Keratinocyte (primary cell): ENCODE results near the gene CYP2S1. TPM values are rescaled to one million over a fixed set of nuclear protein-coding genes. Genes with fewer than 3 reads are reported as not detected.
"Not testable (repeated sequence)": the region's sequence is repeated elsewhere in the genome, so short reads cannot be mapped to it uniquely, and the experiment has no call there.

Experiments used
- DNase-seq: peaks from one replicate; pipeline ENCODE4 v3.0.0-alpha.2; 2011; ENCODE audit warnings: low read depth, missing footprints, low spot score
- FAIRE-seq: peaks from 2 replicates; lab custom pipeline; 2011; peaks lifted over from hg19 to GRCh38; lab: Jason Lieb, UNC
- H2AFZ ChIP-seq: 2 replicates; pipeline ENCODE4 v1.6.0; 2012; ENCODE audit warnings: low read length, control low read depth, inconsistent platforms; ENCODE audit not compliant: control insufficient read depth
- H3K27ac ChIP-seq: 2 replicates; pipeline ENCODE4 v1.5.1; 2011; ENCODE audit warnings: low read length; ENCODE audit not compliant: control insufficient read depth, insufficient read depth
- H3K27me3 ChIP-seq: 3 replicates; pipeline ENCODE4 v1.6.0; 2011; ENCODE audit warnings: low read length; ENCODE audit not compliant: control insufficient read depth, insufficient read depth; ENCODE audit errors: extremely low read depth
- H3K36me3 ChIP-seq, 2 experiments: 2 replicates in 1 of 2; 3 replicates in 1 of 2; pipeline ENCODE4 v1.5.1; 2011; ENCODE audit warnings: low read length in 2 of 2, mild to moderate bottlenecking in 1 of 2; ENCODE audit not compliant: control insufficient read depth in 2 of 2, insufficient read depth in 2 of 2; ENCODE audit errors: extremely low read depth in 1 of 2
- H3K4me1 ChIP-seq: 3 replicates; pipeline ENCODE4 v1.5.1; 2011; ENCODE audit warnings: low read length; ENCODE audit not compliant: control insufficient read depth, insufficient read depth; ENCODE audit errors: extremely low read depth
- H3K4me2 ChIP-seq: 3 replicates; pipeline ENCODE4 v1.6.0; 2011; ENCODE audit warnings: low read depth, low read length; ENCODE audit not compliant: control insufficient read depth, insufficient read depth; ENCODE audit errors: extremely low read depth
- H3K4me3 ChIP-seq, 3 experiments: fragments of 200-600 bp in 1 of 3; sonication (generic) in 1 of 3; 2 replicates in 2 of 3; 3 replicates in 1 of 3; pipeline ENCODE4 v1.5.1; 2011 to 2016; ENCODE audit warnings: low read length in 3 of 3, mild to moderate bottlenecking in 3 of 3, control low read depth in 2 of 3, inconsistent platforms in 1 of 3, low read depth in 1 of 3, mixed read lengths in 1 of 3, mixed run types in 1 of 3, moderate library complexity in 1 of 3; ENCODE audit not compliant: control insufficient read depth in 2 of 3, insufficient read depth in 2 of 3; ENCODE audit errors: extremely low read depth in 1 of 3
- H3K79me2 ChIP-seq: 2 replicates; pipeline ENCODE4 v1.6.0; 2012; ENCODE audit warnings: low read length; ENCODE audit not compliant: control insufficient read depth, insufficient read depth
- H3K9ac ChIP-seq: 3 replicates; pipeline ENCODE4 v1.6.0; 2011; ENCODE audit warnings: low read length; ENCODE audit not compliant: control insufficient read depth, insufficient read depth; ENCODE audit errors: extremely low read depth
- H3K9me1 ChIP-seq: 3 replicates; pipeline ENCODE4 v1.6.0; 2011; ENCODE audit warnings: low read length; ENCODE audit not compliant: control insufficient read depth, insufficient read depth; ENCODE audit errors: extremely low read depth
- H3K9me3 ChIP-seq: 2 replicates; pipeline ENCODE4 v1.5.1; 2012; ENCODE audit warnings: low read depth, low read length; ENCODE audit not compliant: control insufficient read depth
- H4K20me1 ChIP-seq: 3 replicates; pipeline ENCODE4 v1.6.0; 2011; ENCODE audit warnings: low read length; ENCODE audit not compliant: control insufficient read depth, insufficient read depth; ENCODE audit errors: extremely low read depth
- EZH2 ChIP-seq: IDR thresholded peaks from one replicate; pipeline ENCODE4 v1.6.1; 2012; ENCODE audit warnings: inconsistent platforms, mild to moderate bottlenecking, low read length, moderate library complexity
- dilution Hi-C: fragments of 300-500 bp; cut with MboI; formaldehyde crosslinking; loops from one replicate; pipeline ENCODE4 v1.7.0; 2020; ENCODE audit warnings: low sequenced_read_pairs; ENCODE audit not compliant: extremely low pct_ligation_motif_present
- polyA plus RNA-seq, 5 experiments: library from polyadenylated mRNA; depleted of rRNA in 3 of 5; stranded (reverse) in 3 of 5; stranded (forward) in 1 of 5; unstranded in 1 of 5; fragments of >200 nt; gene quantifications; 1 replicate in 1 of 5; 2 replicates in 3 of 5; 3 replicates in 1 of 5; pipeline versions ENCODE4 v1.2.1 to v1.2.3, GENCODE V29; 2011 to 2012; ENCODE audit warnings: missing spikeins in 2 of 5, low read depth in 1 of 5, low replicate concordance in 1 of 5
- TF ChIP-seq, protein P1 (sequence below), 3 experiments: IDR thresholded peaks in 1 of 3; conservative IDR thresholded peaks in 1 of 3; optimal IDR thresholded peaks in 1 of 3; 2 replicates in 2 of 3; 3 replicates in 1 of 3; pipeline versions ENCODE3 to v1.5.1; 2011; ENCODE audit warnings: low read length in 3 of 3, mild to moderate bottlenecking in 3 of 3, moderate library complexity in 2 of 3, control low read depth in 1 of 3, inconsistent platforms in 1 of 3; ENCODE audit not compliant: insufficient read depth in 2 of 3; ENCODE audit errors: extremely low read depth in 1 of 3

CYP2S1 gene
- polyA plus RNA-seq, 1 donor (not counting 4 experiments of a cell fraction or from before 2014, with no cell fraction given), result 4.9 TPM

DNA sequence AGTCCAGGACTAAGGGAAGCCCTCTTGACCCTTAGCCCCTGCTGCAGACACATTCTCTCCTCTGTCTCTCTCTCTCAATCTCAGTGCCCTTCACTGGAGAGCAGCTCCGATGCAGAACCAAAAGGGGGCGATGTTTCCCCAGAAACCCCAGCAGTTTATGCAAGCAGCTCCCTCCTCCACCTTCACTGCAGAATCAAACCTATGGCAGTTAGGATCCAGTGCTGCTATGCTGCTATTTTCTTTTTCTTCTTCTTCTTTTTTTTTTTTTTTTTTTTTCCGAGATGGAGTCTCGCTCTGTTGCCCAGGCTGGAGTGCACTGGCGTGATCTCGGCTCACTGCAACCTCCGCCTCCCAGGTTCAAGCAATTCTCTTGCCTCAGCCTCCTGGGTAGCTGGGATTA, 11.3 kb downstream of the CYP2S1 start:
- H3K27ac ChIP-seq, DNase-seq, H3K9ac ChIP-seq, H2AFZ ChIP-seq, dilution Hi-C loops, H3K79me2 ChIP-seq, H3K9me3 ChIP-seq, H4K20me1 ChIP-seq, H3K4me1 ChIP-seq, H3K27me3 ChIP-seq, H3K4me2 ChIP-seq, H3K9me1 ChIP-seq, H3K4me3 ChIP-seq: not testable (repeated sequence)
- TF ChIP-seq, protein P1, sequence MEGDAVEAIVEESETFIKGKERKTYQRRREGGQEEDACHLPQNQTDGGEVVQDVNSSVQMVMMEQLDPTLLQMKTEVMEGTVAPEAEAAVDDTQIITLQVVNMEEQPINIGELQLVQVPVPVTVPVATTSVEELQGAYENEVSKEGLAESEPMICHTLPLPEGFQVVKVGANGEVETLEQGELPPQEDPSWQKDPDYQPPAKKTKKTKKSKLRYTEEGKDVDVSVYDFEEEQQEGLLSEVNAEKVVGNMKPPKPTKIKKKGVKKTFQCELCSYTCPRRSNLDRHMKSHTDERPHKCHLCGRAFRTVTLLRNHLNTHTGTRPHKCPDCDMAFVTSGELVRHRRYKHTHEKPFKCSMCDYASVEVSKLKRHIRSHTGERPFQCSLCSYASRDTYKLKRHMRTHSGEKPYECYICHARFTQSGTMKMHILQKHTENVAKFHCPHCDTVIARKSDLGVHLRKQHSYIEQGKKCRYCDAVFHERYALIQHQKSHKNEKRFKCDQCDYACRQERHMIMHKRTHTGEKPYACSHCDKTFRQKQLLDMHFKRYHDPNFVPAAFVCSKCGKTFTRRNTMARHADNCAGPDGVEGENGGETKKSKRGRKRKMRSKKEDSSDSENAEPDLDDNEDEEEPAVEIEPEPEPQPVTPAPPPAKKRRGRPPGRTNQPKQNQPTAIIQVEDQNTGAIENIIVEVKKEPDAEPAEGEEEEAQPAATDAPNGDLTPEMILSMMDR (optimal IDR thresholded peaks at IDR 0.05 in 1 of 3, IDR thresholded peaks at IDR 0.05 in 1 of 3, conservative IDR thresholded peaks at IDR 0.05 in 1 of 3; ENCODE audit: extremely low read depth in 1 of 3, insufficient read depth in 2 of 3, low read length in 3 of 3), result peak; percentile 82 to 98 (median 94)
- H3K36me3 ChIP-seq, result peaks cover 12 to 16% of the 10 kb centered on the region in 2 experiments
- FAIRE-seq, result peak; percentile 84

DNA sequence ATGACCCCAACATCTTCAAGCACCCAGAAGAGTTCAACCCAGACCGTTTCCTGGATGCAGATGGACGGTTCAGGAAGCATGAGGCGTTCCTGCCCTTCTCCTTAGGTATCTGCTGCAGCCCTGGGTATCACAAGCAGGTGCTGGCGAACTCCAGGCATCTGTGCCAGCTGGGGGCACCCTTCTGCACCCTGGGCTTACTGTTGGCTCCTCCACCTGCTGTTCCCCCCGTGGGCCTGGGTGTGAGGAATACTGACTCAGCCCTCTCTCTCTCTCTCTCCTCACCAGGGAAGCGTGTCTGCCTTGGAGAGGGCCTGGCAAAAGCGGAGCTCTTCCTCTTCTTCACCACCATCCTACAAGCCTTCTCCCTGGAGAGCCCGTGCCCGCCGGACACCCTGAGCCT, 13.0 kb downstream of the CYP2S1 start:
- DNase-seq, result no peak
- H2AFZ ChIP-seq, result no peak overlapping the region
- H3K4me3 ChIP-seq, result no peak overlapping the region
- no peak for FAIRE-seq
- no peak overlapping the region for H3K9ac ChIP-seq
- dilution Hi-C loops, result no loop called here
- H4K20me1 ChIP-seq, result no peaks in the 10 kb centered on the region
- H3K36me3 ChIP-seq, result peaks cover 12 to 16% of the 10 kb centered on the region in 2 experiments
- H3K27ac ChIP-seq, result no peak overlapping the region
- no peaks in the 10 kb centered on the region for H3K9me3 ChIP-seq
- H3K79me2 ChIP-seq, result no peaks in the 10 kb centered on the region
- H3K4me2 ChIP-seq, result no peak overlapping the region
- no peaks in the 10 kb centered on the region for H3K4me1 ChIP-seq
- TF ChIP-seq, protein P1 (optimal IDR thresholded peaks at IDR 0.05 in 1 of 3, IDR thresholded peaks at IDR 0.05 in 1 of 3, conservative IDR thresholded peaks at IDR 0.05 in 1 of 3; ENCODE audit: extremely low read depth in 1 of 3, insufficient read depth in 2 of 3, low read length in 3 of 3), result peak in 1 of 3 experiments; percentile 40
- no peak for TF ChIP-seq EZH2
- H3K27me3 ChIP-seq, result no peaks in the 10 kb centered on the region
- no peaks in the 10 kb centered on the region for H3K9me1 ChIP-seq
